Colon (tissue), 2 donors: ENCODE measurements around the gene HSPA1B.
"Not testable (repeated sequence)": the region's sequence is repeated elsewhere in the genome, so short reads cannot be mapped to it uniquely, and the experiment has no call there.

Experiments
- FAIRE-seq: peaks from 2 replicates; lab custom pipeline; 2012; peaks lifted over from hg19 to GRCh38; lab: Jason Lieb, UNC
- donor health status: control.
- donor health status: control.

The HSPA1B gene

DNA sequence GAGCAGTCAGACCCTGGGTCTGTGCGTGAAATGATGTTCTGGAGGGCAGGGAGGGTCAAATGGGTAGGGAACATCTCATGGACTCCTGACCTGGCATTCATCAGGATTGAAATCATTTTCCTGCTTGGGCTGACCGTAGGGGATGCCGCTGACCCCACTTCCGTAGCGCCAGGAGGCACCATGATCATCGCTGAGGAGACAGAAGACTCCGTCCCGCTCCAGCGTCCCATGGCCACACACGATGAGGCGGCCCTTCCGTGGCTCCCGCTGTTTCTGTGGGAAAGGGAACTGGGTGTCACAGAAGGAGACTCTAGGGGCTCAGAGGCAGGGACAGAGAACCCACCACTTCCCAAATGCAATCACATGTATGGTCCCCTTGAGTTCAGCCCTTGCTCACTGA, 32.8 kb downstream of the HSPA1B start:
- no peak for FAIRE-seq

DNA sequence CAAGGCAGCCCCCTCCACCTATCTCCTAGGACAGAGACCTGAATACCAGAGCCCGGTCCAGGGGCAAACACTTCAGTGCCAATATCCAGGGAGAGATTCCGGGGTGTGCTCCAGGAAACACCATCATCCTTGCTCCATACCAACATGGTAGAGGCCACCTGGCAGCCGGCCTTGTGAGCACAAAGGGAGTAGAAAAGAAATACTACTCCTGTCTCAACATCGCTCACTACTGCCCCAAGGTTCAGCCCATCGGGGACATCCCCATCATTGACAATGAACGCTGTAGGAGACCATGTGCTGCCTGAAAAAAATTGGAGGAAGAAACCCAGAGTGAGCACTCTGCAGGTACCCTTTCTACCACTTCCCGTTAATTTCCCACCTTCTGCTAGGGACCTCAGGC, 33.6 kb downstream of the HSPA1B start:
- FAIRE-seq: no peak

DNA sequence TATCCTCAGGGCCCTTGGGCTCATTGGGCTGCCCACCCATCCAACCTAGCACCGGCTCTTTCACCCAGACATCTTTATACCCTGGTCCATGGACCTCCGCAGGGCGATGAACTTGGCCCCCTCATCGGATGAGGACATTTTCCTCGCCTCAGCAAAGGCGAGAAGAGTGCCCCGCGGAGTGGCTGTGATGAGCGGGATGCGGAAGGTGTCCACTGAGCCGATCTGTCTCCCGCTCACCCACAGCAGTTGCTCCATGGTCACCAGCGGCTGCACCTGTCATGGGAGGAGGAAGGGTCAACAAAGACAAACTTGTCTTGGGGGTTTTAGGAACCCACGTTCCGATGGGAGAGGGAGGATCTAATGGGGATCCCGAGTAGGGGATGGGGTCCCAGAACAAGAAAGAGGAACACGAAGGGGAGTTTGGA, 34.4 kb downstream of the HSPA1B start:
- no peak for FAIRE-seq

DNA sequence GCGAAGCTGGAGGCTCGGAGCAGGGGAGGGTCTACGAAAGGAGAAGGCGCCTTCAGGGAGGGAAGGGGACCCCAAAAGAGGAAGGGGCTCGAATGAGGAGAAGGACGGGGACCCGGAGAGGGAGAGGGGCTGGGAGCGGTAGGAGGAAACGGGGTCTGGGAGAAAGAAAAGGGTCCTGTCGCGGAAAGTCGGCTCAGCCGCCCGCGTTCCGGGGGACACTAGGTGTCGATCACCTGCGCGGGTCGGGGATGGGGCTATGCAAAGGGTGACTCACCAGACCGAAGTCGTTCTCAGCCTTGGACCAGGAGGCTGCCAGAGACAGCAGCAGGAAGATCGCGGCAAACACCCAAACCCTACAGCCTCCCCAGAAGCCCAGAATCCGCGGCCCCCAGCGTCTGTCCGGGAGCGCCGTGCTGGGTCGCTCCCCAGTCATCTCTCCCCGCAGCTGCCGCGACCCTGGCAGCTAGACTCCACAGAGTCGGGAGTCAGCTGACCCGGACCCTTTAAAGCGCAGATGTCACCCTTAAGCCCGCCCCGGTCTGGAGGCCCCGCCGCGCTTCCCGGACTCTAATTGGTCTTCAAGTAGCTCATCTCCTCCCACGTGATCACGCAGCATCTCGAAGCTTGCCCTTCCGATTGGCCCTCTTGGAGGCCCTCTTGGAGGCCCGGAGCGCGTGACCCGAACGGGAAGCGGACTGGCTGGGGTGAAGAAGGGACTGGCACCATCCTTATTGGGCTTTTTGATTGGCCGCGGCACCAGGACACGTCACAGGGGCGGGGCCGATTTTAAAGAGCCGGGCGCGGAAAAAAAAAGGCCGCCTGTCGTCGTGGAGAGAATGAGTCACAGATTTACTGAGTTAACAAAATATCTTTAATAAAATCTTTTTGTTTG, 35.1 kb downstream of the HSPA1B start, which contains the start of gene NEU1:
Gene NEU1, minus strand, starts transcription at position 478 of the 892 bp plus-strand sequence. Its CDS starts 45 bp downstream, at position 433.
- FAIRE-seq: peak; percentile 93

DNA sequence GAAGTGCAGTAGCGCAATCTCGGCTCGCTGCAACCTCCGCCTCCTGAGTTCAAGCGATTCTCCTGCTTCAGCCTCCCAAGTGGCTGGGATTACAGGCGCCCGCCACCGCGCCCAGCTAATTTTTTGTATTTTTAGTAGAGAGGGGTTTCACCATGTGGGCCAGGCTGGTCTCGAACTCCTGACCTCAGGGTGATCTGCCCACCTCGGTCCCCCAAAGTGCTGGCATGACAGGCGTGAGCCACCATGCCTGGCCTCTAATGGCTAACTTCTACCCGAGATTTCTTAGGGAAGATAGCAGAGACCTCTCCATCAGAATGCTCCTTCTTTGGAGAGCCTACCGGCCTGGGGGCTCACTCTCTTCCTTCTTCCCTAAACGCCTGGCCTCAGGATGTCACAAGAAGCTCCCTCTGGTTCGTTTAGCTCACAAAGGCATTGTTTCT, 36.6 kb downstream of the HSPA1B start:
- not testable (repeated sequence) for FAIRE-seq

DNA sequence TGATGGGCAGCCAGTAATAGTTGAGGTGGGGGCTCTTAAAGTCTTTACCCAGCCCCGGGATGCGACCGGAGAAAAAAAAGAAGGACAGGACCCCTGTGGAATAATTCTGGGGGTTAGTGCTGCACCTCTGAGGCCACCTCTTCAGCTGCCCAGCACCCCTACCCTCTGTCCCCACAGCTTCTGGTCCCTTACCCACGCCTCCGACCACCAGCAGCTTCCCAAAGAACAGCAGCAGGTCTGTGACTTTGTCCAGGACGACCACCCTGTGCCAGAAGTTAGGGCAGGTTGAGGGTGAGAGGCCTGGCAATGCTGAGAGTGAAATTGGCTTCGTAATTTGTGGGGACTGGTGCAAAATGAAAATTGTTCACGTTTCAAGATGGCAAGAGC, 37.3 kb downstream of the HSPA1B start:
- FAIRE-seq: no peak

DNA sequence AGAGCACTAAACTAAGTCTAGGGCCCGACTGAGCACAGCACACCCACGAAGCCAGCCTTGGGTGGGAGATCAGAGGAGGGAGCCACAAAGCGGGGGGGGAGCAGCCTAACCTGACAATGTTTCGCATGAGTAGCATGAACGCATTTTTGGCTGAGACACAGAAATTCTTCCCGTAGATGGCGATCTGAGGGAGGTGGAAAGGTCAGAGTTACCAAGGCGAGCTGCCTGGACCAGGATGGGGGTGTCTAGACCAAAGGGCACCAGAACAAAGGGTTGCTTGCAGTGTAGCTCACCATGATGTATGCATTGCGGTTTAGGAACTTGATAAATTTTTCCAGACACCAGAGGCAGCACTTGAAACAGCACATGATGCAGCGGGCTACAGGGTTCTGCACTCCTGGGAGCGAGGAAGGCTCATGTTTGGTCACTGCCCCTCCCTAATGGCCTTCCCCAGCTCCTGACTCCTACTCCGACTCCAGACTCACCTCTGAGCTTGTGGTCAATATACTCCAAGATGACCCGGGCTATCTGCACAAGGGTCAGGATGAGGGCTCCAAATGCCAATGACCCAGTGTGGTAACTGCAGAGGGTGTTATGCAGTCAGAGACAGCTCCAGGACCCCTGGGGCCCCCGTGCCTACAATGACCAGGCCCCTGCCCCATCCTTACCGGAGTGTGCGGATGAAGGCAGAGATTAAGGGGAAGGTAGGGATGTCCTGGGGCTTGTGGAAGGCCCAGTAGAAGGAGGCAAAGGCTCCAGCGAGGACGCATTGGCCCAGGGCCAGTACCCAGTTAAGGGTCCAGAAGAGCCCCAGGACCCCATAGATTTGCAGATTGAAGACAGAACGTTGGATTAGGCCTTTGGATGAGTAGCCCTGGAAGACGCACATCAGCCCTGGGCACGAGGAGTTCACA, 37.9 kb downstream of the HSPA1B start:
- FAIRE-seq: no peak

DNA sequence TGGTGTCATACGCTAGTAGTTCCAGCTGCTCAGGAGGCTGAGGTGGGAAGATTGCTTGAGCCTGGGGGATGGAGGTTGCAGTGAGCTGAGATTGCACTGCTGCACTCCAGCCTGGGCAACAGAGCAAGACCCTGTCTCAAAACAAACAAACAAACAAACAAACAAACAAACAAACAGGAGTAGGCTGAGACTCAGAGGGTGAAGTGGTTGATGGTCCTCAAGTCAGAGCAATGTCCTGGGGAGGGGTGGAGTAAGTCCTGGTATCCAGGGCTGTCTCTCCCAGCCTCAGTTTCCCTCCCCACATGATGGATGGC, 41.1 kb downstream of the HSPA1B start:
- FAIRE-seq: not testable (repeated sequence)

DNA sequence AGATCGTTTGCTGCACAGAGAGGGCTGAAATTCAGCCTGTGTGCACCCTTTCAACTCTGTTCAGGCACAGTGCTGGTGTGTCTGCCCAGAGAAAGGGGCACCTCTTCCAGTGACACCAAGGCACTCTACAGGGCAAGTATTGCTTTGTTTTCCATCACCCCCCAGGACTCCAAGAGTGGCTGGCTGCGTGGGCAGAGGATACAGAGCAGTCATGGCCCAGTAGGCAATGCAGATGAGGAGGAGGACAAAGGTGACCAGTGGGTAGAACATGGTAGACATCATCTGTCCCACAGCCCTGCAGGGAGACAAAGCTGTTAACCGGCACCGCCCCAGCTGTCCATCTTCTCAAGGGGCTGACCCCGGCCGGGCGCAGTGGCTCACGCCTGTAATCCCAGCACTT, 41.8 kb downstream of the HSPA1B start:
- no peak for FAIRE-seq

DNA sequence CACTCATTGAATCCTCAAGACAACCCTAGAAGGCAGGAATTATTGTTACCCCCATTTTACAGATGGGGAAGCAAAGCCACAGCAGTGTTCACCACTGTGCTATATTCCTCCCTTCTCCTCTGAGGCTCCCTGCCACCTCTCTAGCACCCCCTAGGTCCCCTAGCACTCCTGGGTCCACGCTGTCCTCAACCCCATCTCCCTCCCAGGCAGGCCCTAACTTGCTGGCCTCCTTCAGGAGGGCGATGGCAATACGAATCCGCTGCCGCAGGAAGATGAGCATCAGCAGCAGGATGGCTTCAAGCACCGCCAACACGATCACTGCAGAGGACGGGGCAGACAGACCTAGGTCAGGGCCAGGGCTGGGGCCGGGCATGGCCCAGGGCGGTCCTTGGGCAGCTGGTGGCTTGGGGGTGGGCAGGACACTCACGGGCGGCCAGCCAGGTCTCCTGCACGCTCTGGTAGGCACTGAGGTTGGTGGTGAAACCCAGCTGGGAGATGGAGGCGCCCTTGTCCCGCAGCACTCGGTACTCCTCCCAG, 42.9 kb downstream of the HSPA1B start:
- FAIRE-seq: no peak

DNA sequence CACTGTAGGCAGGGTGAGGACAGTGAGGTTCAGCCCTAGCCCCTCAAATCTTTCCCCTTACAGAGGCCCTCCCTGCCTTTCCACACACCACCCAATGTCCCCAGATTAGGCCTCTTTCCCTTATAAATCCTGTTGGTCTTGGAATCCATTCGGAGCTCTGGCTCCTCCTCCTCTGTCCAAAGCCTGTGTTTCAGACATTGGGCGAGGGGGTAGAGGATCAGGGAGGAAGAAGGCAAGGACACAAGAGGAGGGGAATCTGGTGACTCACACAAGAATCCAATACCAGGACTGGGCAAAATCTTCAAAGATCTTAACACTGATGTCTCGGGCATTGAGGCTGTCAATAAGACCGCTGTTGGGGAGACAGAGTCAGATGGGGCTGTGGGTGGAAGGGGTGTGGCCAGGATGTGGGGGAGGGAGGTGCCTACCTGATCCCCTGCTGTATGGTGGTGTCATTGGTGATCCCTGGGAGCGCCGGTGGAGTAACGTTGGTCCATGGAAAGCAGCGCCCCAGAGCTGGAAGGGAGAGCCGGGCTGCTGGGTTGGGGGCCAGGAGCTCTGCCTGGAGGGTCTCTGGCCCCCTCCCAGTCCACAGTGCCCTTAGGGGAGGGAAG, 43.6 kb downstream of the HSPA1B start:
- no peak for FAIRE-seq

DNA sequence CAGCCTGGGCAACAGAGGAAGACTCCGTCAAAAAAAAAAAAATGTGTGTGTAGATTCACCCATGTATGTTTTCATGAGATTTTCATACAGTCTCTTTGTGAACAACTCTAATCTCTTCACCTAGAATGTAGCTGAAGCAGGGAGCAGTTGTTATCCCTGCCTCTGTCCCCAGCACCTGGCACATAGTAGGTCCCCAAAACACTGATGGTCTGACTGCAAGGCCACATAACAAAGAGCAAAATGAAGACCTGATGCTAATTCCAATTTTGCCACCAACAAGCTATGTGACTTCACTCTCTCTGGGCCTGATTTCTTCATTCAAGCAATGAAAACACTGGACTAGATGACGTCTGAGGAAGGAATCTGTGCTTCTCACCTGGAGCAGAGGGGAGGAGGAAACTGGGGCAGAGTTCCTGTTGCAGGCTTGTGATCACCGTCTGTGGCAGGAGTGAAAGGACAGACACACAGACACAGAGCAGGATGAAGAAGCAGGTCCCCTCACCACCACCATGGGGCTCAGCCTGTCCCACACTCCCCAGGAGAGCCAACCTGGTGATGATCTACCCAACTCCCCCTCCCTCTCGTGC, 46.6 kb downstream of the HSPA1B start:
- FAIRE-seq: no peak

DNA sequence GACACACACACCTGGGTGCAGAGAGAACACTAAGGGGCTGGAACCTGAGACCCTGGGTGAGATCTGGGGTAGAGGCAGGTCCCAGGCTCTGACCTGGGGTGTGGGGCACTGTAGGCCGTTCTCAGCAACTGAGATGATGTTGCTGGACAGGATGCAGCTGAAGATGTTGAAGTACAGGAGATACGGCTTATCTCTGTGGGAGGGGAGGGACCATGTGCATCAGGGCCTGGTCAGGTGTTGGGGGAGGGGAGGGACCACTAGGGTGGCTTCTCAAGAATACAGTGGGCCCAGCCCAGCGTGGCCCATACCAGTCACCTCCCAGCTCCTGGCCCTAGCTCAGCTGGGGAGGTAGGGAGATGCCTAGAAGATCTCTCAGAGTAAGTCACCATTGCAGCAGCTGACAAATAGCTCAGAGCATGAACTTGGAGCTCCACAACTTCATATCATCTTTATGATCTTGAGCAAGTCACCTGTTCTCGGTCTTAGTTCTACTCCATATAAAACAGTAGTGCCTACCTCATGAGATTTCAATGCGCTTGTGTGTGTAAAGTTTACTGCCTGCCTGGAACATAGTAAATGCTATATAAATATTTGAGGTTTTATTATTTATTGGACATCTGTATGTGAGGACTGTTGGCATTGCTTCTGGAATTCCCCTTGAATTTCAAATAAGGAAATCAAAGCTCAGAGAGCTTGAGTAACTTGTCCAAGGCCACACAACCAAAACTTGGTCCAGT, 47.5 kb downstream of the HSPA1B start:
- no peak for FAIRE-seq

DNA sequence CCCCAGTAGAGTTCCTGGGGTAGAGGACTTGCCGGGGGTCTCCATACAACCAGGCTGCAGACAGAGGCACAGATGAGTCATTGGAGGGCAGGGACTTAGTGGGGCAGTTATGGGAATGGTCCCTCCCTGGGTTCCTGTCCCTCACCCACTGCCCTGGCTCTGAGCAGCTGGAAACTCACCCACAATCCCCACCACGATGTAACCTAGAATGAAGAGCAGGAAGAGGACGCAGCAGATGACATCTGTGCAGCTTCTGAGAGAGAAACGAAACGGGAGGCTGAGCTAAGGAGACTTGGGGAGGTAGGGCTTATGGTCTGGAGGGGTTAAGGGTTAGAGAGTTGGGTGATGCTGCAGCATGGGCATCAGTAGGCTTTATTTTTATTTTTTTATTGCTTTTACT, 48.3 kb downstream of the HSPA1B start:
- no peak for FAIRE-seq

DNA sequence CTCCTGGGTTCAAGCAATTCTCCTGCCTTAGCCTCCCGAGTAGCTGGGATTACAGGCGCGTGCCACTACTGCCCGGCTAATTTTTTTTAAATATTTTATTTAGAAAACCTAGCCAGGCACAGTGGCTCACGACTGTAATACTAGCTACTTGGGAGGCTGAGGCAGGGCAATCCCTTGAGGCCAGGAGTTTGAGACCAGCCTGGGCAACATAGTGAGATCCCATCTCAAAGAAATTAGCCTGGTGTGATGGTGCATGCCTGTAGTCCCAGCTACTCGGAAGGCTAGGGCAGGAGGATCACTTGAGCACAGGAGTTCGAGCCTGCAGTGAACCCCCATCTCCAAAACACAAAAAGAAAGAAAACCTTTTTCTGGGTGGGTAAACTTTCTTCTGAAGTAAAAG, 48.8 kb downstream of the HSPA1B start:
- FAIRE-seq: no peak

DNA sequence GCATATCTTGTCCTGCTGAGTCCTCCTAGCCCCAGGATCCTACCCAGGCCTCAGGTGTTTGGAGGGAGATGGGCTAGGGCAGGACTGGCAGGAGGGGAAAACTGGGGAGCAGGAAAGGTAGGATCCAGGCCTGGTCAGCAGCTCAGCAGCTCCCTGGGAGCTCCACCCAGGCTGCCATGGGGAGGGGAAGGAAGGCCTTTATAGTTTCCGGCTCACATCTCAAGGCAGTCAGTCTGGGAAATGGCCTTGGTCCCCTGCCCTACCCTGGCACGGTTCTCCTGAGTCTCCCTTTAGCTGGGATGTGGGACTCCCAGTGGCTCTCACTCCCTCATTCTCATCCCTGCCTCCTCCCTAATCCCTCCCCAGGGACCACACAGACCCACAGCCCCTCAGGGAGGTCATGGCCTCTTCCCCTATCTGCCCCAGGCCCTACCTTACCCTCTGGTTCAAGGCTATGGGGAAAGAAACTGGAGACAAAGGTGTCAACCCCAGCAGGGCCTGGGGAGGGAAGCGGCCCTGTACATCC, 49.6 kb downstream of the HSPA1B start:
- FAIRE-seq: no peak

DNA sequence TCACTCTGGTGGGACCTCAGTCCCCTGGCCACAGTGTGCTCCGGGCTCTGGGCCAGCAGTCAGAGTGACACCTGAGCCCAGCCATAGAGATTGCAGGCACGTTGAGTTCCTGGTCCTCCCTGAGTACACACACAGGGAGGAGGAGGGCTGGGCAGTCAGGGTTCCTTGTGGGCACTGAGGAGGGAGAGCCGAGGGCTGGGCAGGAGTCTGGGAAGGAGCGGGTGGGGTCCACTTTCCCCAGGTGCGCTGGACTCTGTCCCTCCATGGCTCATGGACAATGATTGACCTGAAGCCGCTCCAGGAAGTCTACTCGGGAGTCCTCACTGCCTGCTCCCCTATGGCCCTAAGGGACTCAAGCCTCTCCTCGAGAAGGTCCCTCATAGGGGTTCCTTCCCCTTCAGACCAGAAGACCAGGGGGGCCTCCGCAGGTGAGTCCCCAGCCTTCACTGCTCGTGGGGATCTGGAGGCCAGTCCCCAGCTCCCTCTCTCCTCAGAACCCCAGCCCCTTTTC, 50.2 kb downstream of the HSPA1B start:
- no peak for FAIRE-seq

DNA sequence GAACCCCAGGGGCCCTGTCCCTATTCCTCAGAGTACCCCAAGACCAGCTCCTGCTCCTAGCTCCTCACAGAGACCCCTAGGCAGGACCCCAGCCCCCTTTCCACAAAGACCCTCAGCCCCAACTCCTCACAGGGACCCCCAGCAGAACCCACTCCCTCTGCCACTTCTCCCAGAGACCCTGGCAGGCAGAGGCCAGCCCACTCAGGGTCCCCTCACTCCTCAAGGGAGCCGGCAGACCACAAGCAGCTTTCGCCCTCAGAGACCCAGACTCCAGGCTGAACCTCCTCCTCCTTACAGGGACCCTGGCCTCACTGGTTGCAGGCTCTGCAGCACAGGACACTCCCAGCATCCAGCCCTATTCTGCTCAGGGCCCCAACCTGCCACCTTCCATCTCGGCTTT, 50.7 kb downstream of the HSPA1B start:
- FAIRE-seq: no peak

DNA sequence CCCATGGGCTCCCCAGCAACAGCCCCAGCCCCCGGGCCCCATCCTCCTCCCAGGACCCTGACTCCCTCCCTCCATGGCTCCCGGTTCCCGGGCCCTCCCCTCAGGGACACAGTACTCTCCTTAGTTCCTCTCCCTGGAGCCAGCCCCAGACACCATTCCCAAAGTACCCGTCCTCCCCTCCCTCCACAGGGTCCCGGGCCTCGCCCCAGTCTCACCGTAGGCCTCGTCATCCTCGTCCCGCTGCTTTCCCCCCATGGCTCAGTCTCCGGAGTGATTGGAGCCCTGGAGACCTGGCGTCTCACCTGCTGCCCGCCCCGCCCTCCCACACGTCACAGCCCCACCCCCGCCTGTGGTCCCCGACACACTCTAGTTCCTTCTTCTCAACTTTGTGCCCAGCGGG, 51.2 kb downstream of the HSPA1B start, which contains the start of gene SLC44A4:
Gene SLC44A4, minus strand, starts transcription at position 272 of the 400 bp plus-strand sequence. Its CDS starts 17 bp downstream, at position 255.
- no peak for FAIRE-seq

DNA sequence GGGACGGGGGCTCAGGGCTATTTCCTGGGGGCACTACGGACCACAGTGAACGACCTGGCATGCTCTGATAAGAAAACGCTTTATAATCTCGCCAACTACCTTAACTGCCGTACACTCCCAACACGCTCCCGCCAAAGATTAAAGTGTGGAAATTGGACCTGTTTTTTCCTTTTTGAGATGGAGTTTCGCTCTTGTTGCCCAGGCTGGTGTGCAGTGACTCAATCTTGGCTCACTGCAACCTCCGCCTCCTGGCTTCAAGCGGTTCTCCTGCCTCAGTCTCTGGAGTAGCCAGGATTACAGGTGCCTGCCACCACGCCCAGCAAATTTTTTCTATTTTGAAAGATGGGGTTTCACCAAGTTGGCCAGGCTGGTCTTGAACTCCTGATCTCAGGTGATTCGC, 51.6 kb downstream of the HSPA1B start:
- FAIRE-seq: no peak
